Endometrial microvascular endothelial cells (primary cell): ENCODE data around the gene CDCP1. TPM values are rescaled to one million over a fixed set of nuclear protein-coding genes. Genes with fewer than 3 reads are reported as not detected.

ENCODE experiments used
- in situ Hi-C: cut with HindIII; loops from 2 replicates; pipeline ENCODE4 v1.10.0; 2017; ENCODE audit warnings: low sequenced_read_pairs, low pct_unique_long_range_greater_than_20kb; ENCODE audit errors: inconsistent ontology term
- total RNA-seq: library from RNA; depleted of rRNA; stranded (reverse); fragments of >200 nt; gene quantifications from one replicate; pipeline ENCODE4 v1.2.3, GENCODE V29; 2015; ENCODE audit errors: inconsistent ontology term

CDCP1 gene
- total RNA-seq, 1 donor from 2014 or later, result 13.0 TPM

GRCh38 chr3:45049807-45050206, 96.4 kb downstream of the CDCP1 start:
- in situ Hi-C loops, result loop anchor here (25.0 kb wide), 1 partner anchor 612 kb away; no protein-coding TSS in a partner anchor

GRCh38 chr3:45048244-45048643, 97.9 kb downstream of the CDCP1 start:
- in situ Hi-C loops, result loop anchor here (25.0 kb wide), 1 partner anchor 614 kb away; no protein-coding TSS in a partner anchor

GRCh38 chr3:45043728-45044299, 102.4 kb downstream of the CDCP1 start:
- in situ Hi-C loops, result loop anchor here (25.0 kb wide), 1 partner anchor 618 kb away; no protein-coding TSS in a partner anchor

GRCh38 chr3:45042162-45042561, 104.0 kb downstream of the CDCP1 start:
- in situ Hi-C loops, result loop anchor here (25.0 kb wide), 1 partner anchor 620 kb away; no protein-coding TSS in a partner anchor

- in situ Hi-C loops, result loop anchor here (25.0 kb wide), 1 partner anchor 621 kb away; no protein-coding TSS in a partner anchor
Observed at GRCh38 chr3:45041666-45042065, 104.5 kb downstream of the CDCP1 start.

GRCh38 chr3:45037720-45038455, 108.3 kb downstream of the CDCP1 start:
- in situ Hi-C loops, result loop anchor here (25.0 kb wide), 1 partner anchor 624 kb away; no protein-coding TSS in a partner anchor

- in situ Hi-C loops, result loop anchor here (25.0 kb wide), 1 partner anchor 627 kb away; no protein-coding TSS in a partner anchor
Observed at GRCh38 chr3:45035441-45036301, 110.5 kb downstream of the CDCP1 start.

GRCh38 chr3:45034612-45035252, 111.4 kb downstream of the CDCP1 start:
- in situ Hi-C loops, result loop anchor here (25.0 kb wide), 1 partner anchor 628 kb away; no protein-coding TSS in a partner anchor

GRCh38 chr3:45033791-45034190, 112.4 kb downstream of the CDCP1 start:
- in situ Hi-C loops, result loop anchor here (25.0 kb wide), 1 partner anchor 629 kb away; no protein-coding TSS in a partner anchor

Other genes with a start within 250 kb of the CDCP1 start
- 76.5 TPM for gene ZDHHC3, start 170.2 kb downstream of the CDCP1 start, total RNA-seq
- gene EXOSC7, start 170.1 kb downstream of the CDCP1 start, total RNA-seq, result 84.8 TPM
- 0.56 TPM for gene CLEC3B, start 120.1 kb downstream of the CDCP1 start, total RNA-seq
- 14.9 TPM for gene TMEM158, start 79.9 kb upstream of the CDCP1 start, total RNA-seq
- 19.0 TPM for gene LARS2, start 242.2 kb upstream of the CDCP1 start, total RNA-seq